NCI-H146 (cell line): ENCODE data around the gene ARCN1.

Experiments
- DNase-seq: peaks from one replicate; lab custom pipeline; 2025; lab: John Stamatoyannopoulos, UW

The ARCN1 gene

GRCh38 chr11:118639899-118640298 lies 67.7 kb downstream of the ARCN1 start:
- no peak for DNase-seq

GRCh38 chr11:118640332-118641154 lies 68.3 kb downstream of the ARCN1 start:
- DNase-seq: no peak

- peak; percentile 92 for DNase-seq
Observed at GRCh38 chr11:118641397-118642019, 69.3 kb downstream of the ARCN1 start.

GRCh38 chr11:118643142-118643994 lies 71.2 kb downstream of the ARCN1 start:
- no peak for DNase-seq

DNA sequence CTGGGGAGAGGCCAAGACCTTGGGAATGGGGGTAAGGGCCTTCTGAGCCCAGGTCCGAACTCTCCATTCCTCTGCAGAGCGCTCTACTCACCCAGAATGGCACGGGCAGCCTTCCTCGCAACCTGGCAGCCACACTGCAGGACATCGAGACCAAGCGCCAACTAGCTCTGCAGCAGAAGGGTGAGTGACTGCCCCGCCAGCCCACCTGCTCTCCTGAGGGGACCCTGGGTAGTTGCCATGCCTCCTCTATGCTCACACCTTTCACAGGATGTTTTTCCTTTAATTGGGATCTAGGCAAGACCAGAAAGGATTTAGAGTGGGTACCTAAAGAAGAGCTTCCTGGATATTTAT lies 71.8 kb downstream of the ARCN1 start:
- DNase-seq: no peak

DNA sequence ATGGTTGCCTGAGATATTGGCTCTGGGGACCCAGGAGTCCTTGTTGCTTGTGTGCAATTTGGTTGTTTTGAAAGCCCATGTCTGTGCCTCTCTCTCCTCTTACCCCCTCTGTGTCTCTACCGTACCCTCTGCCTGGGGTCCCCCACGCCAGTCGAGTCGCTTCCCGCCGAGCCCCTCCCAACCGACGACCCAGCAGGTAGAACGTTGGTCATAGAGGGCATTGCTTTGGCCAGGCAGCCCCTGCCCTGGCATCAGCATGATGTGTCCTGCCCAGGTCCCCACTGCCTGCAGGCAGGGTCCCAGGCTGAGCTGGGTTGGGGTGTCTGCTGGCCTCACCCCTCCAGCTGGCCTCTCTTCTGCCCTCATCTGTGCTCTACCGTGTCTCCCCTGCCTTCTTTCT lies 72.3 kb downstream of the ARCN1 start:
- DNase-seq: no peak

GRCh38 chr11:118645066-118645715 lies 73.0 kb downstream of the ARCN1 start:
- DNase-seq: no peak

- no peak for DNase-seq
Observed at GRCh38 chr11:118646393-118646792, 74.2 kb downstream of the ARCN1 start.

GRCh38 chr11:118648291-118648690 lies 76.1 kb downstream of the ARCN1 start:
- DNase-seq: no peak

- DNase-seq: no peak
Observed at GRCh38 chr11:118649941-118650340, 77.7 kb downstream of the ARCN1 start.

DNA sequence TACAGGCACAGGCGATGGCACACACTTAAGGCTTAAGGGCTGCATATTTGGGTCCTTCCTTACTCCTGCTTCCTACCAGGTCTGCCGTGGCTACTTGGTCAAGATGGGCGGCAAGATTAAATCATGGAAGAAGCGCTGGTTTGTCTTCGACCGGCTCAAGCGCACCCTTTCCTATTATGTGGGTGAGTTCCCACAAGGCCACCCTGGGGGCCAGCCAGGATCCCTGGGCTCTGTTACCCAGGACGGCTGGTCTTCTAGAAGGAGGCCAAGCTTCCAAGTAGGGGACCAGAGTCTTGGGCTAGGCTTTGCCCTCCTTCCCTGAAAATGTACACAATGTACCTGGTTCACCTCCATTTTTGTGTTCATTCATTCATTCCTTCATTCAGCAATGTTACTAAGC lies 78.2 kb downstream of the ARCN1 start:
- no peak for DNase-seq

DNA sequence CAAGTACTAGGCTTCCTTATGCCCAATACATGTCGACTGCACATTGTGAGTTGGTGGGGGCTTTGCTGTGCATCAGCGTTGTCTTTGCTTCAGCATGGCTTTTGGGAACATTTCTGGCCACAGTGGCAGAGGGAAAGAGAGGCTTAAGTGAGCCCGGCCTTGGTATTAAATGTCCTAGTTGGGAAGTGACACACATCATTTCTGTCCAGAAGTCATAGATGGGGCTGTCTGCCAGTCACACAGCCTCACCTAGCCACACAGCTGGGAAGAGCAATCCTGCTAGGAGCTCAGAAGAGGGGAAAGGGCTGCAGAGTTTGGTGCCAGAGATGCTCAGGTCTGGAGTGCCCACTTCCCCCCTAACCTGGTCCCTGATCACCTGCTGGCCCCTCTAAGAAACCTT lies 79.6 kb downstream of the ARCN1 start:
- DNase-seq: no peak
